OCI-LY1 (cell line): Measurements from ENCODE around the gene ALDH3B2.

Experiments
- EZH2 ChIP-seq: fragments of 200-600 bp; sonication (generic), shearing (Covaris generic); IDR thresholded peaks from 2 replicates; pipeline ENCODE4 v1.8.0; 2017; ENCODE audit warnings: borderline replicate concordance, mixed run types, mild to moderate bottlenecking, antibody characterized with exemption, low read length, moderate library complexity, mixed read lengths
- TF ChIP-seq, protein P1 (sequence below): fragments of 200-600 bp; sonication (generic), shearing (Covaris generic); IDR thresholded peaks from 2 replicates; pipeline ENCODE4 v1.5.1; 2017; ENCODE audit warnings: mild to moderate bottlenecking, antibody characterized with exemption, low read length, moderate library complexity, mixed read lengths

DNA sequence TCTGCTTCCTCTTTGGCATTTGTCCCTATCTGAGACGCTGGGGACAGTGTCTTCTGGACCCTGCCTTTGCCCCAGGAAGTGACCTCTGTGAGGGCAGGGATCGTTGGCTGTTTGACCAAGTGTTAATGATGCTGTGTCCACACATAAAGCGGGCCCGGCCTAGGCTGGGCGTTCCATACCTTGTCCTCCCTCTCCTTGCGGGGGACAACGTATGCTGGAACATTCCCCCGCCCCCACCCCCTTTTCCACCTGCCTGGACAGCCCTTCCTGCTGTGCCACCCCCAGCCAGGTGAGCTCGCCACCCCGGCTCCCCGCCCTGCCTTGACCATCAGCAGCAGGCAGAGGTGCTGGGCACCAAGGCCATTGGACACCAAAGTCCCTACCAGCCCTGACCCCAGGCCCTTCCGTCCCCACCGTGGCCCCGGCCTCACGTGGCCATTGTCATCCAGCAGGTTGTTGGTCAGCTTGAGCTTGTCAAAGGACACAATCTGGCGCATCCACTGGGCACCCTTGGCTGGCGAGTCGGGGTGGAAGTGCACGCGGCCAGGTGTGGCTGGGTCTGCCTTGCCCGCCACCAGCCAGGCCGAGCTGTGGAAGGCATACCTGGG is 40.6 kb downstream of the ALDH3B2 start:
- TF ChIP-seq, protein P1, sequence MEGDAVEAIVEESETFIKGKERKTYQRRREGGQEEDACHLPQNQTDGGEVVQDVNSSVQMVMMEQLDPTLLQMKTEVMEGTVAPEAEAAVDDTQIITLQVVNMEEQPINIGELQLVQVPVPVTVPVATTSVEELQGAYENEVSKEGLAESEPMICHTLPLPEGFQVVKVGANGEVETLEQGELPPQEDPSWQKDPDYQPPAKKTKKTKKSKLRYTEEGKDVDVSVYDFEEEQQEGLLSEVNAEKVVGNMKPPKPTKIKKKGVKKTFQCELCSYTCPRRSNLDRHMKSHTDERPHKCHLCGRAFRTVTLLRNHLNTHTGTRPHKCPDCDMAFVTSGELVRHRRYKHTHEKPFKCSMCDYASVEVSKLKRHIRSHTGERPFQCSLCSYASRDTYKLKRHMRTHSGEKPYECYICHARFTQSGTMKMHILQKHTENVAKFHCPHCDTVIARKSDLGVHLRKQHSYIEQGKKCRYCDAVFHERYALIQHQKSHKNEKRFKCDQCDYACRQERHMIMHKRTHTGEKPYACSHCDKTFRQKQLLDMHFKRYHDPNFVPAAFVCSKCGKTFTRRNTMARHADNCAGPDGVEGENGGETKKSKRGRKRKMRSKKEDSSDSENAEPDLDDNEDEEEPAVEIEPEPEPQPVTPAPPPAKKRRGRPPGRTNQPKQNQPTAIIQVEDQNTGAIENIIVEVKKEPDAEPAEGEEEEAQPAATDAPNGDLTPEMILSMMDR: no peak
- no peak for TF ChIP-seq EZH2
